ENCODE results near the gene TMEM116.

GRCh38 chr12:112029301-112029700, 16.3 kb upstream of the TMEM116 start:
- TF ChIP-seq CTCF (IDR thresholded peaks at IDR 0.05) (no peak), POLR2A (IDR thresholded peaks at IDR 0.05) (no peak)

All from right lobe of liver (tissue), 4 donors.